HG02759 (cell line): Measurements from ENCODE around the gene UBTD1.
"Not testable (repeated sequence)": the region's sequence is repeated elsewhere in the genome, so short reads cannot be mapped to it uniquely, and the experiment has no call there.

Experiments used
- ATAC-seq: cut with Tn5 transposase; IDR thresholded peaks from one replicate; pipeline ENCODE4 v1.9.1; 2021; ENCODE audit warnings: mild to moderate bottlenecking, moderate library complexity; ENCODE audit not compliant: unreplicated experiment

UBTD1 gene

GRCh38 chr10:97560731-97561381 lies 62.1 kb downstream of the UBTD1 start:
- ATAC-seq: not testable (repeated sequence)

DNA sequence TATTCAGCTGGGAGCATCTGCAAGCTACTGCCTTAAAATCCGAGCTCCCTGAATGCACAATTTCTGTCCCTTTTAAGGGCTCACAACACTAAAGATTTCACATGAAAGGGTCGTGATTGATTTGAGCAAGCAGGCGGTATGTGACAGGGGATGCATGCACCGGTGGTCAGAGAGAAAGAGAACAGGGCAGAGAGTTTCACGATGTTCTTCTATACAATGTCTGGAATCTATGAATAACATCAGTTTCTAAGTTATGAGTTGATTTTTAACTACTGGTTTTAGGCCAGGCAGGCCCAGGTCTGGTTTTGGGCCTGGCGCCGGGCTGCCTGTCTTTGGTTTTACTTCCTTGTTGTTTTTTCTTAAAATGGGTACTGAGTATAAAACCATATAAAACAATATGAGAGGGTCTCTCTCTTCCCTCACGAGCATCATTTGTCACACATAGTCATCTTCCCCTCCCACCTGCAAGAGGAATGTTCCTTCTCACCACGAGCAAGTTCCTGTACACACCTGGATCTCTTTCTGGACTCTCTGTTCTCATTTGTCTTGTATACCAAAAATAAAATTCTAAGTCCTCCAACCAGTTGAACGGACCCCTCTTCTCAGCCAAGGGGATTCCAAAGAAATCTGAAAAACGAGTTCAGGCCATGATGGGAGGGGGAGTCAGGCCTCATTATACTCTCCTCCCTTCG lies 62.8 kb downstream of the UBTD1 start:
- ATAC-seq: not testable (repeated sequence)

DNA sequence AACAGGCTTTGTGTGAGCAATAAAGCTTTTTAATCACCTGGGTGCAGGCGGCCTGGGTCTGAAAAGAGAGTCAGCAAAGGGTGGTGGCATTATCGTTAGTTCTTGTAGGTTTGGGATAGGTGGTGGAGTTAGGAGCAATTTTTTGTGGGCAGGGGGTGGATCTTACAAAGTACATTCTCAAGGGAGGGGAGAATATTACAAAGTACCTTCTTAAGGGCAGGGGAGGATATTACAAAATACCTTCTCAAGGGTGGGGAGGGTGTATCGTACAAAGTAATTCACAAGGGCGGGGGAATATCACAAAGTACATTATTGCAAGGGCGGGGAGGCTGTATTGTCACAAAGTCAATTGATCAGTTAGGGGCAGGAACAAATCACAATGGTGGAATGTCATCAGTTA lies 63.6 kb downstream of the UBTD1 start:
- ATAC-seq: not testable (repeated sequence)

DNA sequence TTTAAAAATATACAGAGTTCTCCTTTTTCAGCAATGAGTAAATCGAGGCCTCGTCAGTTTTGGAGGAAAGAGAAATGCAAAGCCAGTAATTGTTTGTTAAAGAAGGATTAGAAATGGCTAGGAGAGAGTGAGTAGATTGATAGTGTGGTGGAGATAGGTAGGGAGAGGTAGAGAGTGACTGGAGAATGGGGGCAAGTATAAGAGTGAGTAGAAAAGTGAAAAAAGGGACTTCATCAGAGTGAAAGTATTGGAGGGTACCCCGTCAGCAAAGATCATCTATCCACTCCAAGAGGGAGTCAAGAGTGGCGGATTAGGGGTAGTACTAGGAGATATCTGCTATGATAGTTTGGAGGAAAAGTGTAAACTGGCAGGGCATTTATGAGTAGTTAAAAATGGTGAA lies 64.6 kb downstream of the UBTD1 start:
- ATAC-seq: no peak

GRCh38 chr10:97564776-97565175 lies 66.1 kb downstream of the UBTD1 start:
- ATAC-seq: no peak

GRCh38 chr10:97566336-97566996 lies 67.7 kb downstream of the UBTD1 start:
- no peak for ATAC-seq

GRCh38 chr10:97567891-97568290 lies 69.2 kb downstream of the UBTD1 start:
- ATAC-seq: no peak

DNA sequence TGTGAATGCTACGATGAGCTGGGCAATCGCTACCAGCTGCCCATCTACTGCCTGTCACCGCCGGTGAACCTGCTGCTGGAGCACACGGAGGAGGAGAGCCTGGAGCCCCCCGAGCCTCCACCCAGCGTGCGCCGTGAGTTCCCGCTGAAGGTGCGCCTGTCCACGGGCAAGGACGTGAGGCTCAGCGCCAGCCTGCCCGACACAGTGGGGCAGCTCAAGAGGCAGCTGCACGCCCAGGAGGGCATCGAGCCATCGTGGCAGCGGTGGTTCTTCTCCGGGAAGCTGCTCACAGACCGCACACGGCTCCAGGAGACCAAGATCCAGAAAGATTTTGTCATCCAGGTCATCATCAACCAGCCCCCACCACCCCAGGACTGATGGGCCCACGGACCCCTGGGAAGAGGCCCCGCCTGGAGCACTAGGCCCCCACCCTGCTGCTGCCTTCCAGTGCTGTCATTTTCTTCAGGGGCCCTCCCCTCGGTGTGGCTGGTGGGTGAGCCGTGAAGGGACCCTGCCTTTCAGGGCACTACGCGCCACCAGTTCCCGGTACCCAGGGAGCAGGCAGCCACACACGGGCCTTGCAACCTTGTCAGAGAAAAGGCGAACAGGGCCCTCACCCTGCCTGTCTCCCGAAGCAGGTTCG lies 71.5 kb downstream of the UBTD1 start:
- ATAC-seq: no peak

DNA sequence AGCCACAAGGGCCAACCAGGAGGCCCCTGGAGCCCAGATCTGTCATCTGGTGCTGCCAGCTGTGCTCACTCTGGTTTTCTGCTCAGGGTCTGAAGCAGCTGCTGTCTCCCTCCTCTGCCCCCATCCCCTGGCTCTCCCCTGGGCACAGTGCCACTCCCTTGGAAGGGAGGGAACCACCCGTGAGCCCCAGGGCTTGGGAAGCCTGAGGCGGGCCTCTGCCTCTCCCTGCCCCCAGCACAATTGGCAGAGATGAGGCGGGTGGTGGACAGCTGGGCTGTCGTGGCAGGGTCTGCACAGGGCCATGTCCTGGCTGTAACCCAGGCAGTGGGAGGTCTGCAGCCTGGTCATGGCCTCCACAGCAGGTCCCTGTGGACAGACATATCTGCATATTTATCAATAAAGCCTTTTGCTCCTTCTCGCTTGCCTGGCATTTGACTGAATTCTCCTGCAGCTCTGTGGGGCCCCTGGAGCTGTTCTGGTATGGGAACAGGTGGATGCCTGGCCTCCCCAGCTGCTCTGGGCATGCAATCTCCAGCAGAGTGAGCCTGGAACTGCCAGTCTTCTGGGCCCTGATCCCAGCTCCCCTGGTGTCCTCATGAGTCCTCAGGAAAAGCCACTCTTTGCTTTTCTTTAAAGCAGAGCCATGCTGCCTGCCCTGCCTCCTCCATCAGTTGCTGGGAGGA lies 72.2 kb downstream of the UBTD1 start:
- ATAC-seq: no peak

DNA sequence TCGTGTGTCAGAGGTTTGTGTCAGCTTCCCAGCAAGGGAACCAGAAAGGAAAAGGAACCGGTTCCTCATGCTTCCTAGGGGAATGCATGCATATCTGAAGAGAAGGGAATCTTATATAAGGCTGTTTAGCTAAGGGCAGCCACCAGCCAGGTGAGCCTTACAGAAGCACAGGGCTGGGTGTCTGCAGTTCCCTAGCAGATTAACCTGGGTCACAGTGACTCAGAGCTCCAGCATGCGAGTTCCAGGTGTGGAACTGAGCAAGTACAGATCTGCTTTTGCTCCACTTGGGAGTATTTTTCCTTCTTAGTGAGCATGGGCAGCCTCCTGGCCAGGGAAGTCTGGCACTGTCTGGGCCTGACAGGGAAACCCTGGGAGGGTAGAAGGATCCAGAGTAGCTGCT lies 72.9 kb downstream of the UBTD1 start:
- no peak for ATAC-seq

- no peak for ATAC-seq
These were observed 73.7 kb downstream of the UBTD1 start, which contains the start of gene ANKRD2 for GRCh38 chr10:97572214-97572989. TSS of gene ANKRD2 (plus strand) at chr10:97572779. CDS start at chr10:97572789, 10 bp downstream.

- ATAC-seq: no peak
These were observed 74.3 kb downstream of the UBTD1 start for GRCh38 chr10:97573021-97573420.

DNA sequence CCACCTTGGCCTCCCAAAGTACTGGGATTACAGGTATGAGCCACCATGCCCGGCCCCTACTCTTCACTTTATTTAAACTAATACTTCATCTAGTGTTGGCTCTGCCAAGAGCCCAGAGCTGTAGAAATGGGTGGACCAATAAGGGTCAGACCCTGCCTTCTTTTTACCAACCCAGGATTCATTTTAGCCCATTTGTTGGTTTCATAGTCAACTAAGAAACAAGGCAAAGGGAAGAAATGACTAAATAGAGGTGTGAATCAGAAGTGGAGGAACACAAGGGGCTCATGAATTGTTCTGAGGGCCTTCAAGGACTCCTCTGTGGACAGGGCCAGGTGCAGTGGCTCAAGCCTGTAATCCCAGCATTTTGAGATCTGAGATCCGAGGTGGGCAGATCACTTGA lies 74.9 kb downstream of the UBTD1 start:
- no peak for ATAC-seq

DNA sequence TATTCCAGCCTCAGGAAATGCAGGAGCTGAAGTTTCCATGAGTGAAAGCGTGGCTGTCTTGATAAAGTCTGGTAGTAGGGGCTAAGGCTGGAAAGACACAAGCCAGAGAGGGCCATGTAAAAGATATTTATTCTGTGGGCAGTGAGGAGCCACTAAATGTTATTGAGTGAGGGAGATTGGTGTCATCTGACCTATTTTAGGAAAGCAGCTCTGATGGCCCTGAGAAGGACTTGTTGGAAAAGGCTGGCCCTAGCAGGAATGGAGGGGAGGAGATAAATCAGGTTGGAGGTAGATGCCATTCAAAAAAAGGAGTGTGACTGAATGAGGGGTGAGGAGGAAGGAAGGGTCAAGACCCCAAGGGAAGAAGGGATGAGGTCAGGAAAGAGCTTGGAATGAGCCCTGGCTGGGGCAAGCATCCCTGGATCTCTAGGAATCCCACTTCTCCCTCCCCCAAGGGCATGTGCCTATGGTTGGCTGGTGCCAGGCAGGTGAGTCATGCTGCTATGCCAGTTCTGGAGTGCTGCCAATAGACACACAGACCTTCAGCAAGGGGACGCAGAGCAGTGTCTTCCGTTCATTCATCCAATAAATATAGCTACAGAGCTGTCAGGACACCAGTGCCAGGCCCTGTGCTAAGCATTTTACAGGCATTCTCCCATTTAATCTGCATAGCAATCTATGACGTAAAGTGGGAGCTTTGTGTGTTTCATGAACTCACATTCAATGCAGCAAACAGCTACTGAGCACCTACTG lies 75.8 kb downstream of the UBTD1 start:
- ATAC-seq: no peak

GRCh38 chr10:97575127-97575668 lies 76.5 kb downstream of the UBTD1 start:
- no peak for ATAC-seq

DNA sequence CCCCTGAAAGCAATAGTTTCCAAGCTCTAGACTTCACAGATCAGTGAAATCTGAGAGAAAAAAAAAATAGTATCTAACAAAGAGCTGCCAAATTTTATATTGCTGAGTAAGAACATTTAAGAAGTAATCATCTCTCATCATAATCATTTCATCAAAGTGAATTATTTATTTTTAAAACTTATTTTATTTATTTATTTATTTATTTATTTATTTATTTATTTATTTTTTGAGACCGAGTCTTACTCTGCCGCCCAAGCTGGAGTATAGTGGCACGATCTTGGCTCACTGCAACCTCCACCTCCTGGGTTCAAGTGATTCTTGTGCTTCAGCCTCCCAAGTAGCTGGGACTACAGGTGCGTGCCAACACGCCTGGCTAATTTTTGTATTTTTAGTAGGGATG lies 77.8 kb downstream of the UBTD1 start:
- ATAC-seq: not testable (repeated sequence)

DNA sequence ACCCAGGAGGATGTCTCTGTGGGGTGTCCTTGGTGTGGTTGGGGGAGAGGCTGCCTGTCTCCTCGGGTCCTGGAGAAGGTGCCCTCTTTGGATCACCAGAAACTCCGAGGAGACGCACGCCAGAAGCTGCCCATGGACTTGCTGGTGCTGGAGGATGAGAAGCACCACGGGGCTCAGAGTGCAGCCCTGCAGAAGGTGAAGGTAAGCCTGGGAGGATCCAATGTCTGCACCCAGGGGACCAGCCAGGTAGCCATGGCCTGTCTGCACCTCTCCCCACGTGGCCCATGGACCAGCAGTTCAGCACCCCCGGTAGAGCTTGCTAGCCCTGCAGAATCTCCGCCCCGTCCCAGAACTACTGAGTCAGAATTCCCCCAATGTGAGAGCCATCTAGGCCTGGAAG lies 79.0 kb downstream of the UBTD1 start:
- no peak for ATAC-seq

DNA sequence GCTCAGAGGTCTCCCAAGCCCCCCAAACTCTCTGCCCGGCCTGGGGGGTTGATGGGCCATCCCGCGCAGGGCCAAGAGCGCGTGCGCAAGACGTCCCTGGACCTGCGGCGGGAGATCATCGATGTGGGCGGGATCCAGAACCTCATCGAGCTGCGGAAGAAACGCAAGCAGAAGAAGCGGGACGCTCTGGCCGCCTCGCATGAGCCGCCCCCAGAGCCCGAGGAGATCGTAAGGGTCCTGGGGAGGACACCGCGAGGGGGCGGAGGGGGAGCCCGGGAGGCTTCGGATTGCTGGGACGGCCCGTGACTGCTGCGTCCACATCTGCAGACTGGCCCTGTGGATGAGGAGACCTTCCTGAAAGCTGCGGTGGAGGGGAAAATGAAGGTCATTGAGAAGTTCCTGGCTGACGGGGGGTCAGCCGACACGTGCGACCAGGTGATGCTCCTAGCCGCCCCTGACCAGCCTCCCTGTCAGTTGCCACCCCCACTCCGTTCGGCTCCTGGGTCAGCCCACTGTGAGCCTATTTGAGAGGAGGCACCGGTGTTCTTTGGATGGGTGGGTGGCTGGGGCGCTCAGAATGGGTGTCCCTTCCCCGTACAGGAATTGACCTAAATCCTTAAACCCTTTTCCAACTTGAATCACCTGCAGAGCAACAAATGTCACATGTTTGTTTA lies 79.6 kb downstream of the UBTD1 start:
- ATAC-seq: no peak
